WERI-Rb-1 (cell line): ENCODE results near the gene SH3BP5.

ENCODE experiments used
- DNase-seq: peaks from one replicate; pipeline ENCODE4 v3.0.0-alpha.2; 2020
- H3K27ac ChIP-seq: fragments of 250-450 bp; sonication (Bioruptor Pico); 2 replicates; pipeline ENCODE4 v1.5.1; 2020; ENCODE audit warnings: mild to moderate bottlenecking, moderate library complexity
- H3K27me3 ChIP-seq: fragments of 250-450 bp; sonication (Bioruptor Pico); 2 replicates; pipeline ENCODE4 v1.5.1; 2021; ENCODE audit warnings: mild to moderate bottlenecking, low read depth, moderate library complexity; ENCODE audit not compliant: insufficient read depth, severe bottlenecking
- H3K36me3 ChIP-seq: fragments of 250-450 bp; sonication (Bioruptor Pico); 2 replicates; pipeline ENCODE4 v1.5.1; 2020; ENCODE audit warnings: mild to moderate bottlenecking, moderate library complexity
- H3K4me3 ChIP-seq: 2 replicates; pipeline ENCODE4 v1.5.1; 2011; ENCODE audit warnings: low read depth, mild to moderate bottlenecking, control low read depth, low read length
- H3K9me3 ChIP-seq: fragments of 250-450 bp; sonication (Bioruptor Pico); 2 replicates; pipeline ENCODE4 v1.5.1; 2021; ENCODE audit warnings: mild to moderate bottlenecking, moderate library complexity; ENCODE audit not compliant: severe bottlenecking
- CTCF ChIP-seq: IDR thresholded peaks from 2 replicates; pipeline ENCODE4 v1.5.1; 2011; ENCODE audit warnings: low read depth, mild to moderate bottlenecking, control low read depth, inconsistent platforms, low read length

Gene SH3BP5

GRCh38 chr3:15305359-15305844 is 27.0 kb downstream of the SH3BP5 start:
- DNase-seq, result no peak
- Histone ChIP-seq H3K27me3 (no peaks in the 10 kb centered on the region), H3K9me3 (no peaks in the 10 kb centered on the region), H3K36me3 (peaks cover 59% of the 10 kb centered on the region), H3K27ac (no peak overlapping the region), H3K4me3 (no peak overlapping the region)
- TF ChIP-seq CTCF, result no peak

- no peak for DNase-seq
- no peak for TF ChIP-seq CTCF
- H3K9me3 ChIP-seq, result no peaks in the 10 kb centered on the region
- H3K4me3 ChIP-seq, result no peak overlapping the region
- no peaks in the 10 kb centered on the region for H3K27me3 ChIP-seq
- H3K27ac ChIP-seq, result no peak overlapping the region
- H3K36me3 ChIP-seq, result peaks cover 57% of the 10 kb centered on the region
These were observed 28.7 kb downstream of the SH3BP5 start for GRCh38 chr3:15303728-15304127.

- TF ChIP-seq CTCF, result no peak
- no peak overlapping the region for H3K27ac ChIP-seq
- no peak for DNase-seq
- no peaks in the 10 kb centered on the region for H3K9me3 ChIP-seq
- no peaks in the 10 kb centered on the region for H3K27me3 ChIP-seq
- H3K36me3 ChIP-seq, result peaks cover 62% of the 10 kb centered on the region
- H3K4me3 ChIP-seq, result no peak overlapping the region
These were observed 29.2 kb downstream of the SH3BP5 start for GRCh38 chr3:15303216-15303615.

- Histone ChIP-seq H3K9me3 (no peaks in the 10 kb centered on the region), H3K27me3 (no peaks in the 10 kb centered on the region), H3K36me3 (peaks cover 56% of the 10 kb centered on the region), H3K4me3 (no peak overlapping the region), H3K27ac (no peak overlapping the region)
- TF ChIP-seq CTCF, result no peak
- no peak for DNase-seq
These were observed 30.6 kb downstream of the SH3BP5 start for GRCh38 chr3:15301761-15302160.

- Histone ChIP-seq H3K27me3 (no peaks in the 10 kb centered on the region), H3K36me3 (peaks cover 56% of the 10 kb centered on the region), H3K27ac (peak overlapping the region; percentile 10; the same call in 1 of the 2 replicates), H3K9me3 (no peaks in the 10 kb centered on the region), H3K4me3 (no peak overlapping the region)
- no peak for DNase-seq
- TF ChIP-seq CTCF, result no peak
These were observed 31.9 kb downstream of the SH3BP5 start for GRCh38 chr3:15300323-15301078.

GRCh38 chr3:15299036-15299435 is 33.4 kb downstream of the SH3BP5 start:
- DNase-seq, result peak; percentile 66
- H3K27me3 ChIP-seq, result no peaks in the 10 kb centered on the region
- TF ChIP-seq CTCF, result no peak
- H3K4me3 ChIP-seq, result no peak overlapping the region
- H3K9me3 ChIP-seq, result no peaks in the 10 kb centered on the region
- H3K36me3 ChIP-seq, result peaks cover 56% of the 10 kb centered on the region
- H3K27ac ChIP-seq, result peak overlapping the region; percentile 48
